A204.1 (cell line): Measurements from ENCODE around the gene EMILIN1.
"Not testable (repeated sequence)": the region's sequence is repeated elsewhere in the genome, so short reads cannot be mapped to it uniquely, and the experiment has no call there.

ENCODE experiments used
- FAIRE-seq: peaks from 2 replicates; lab custom pipeline; 2012; peaks lifted over from hg19 to GRCh38; lab: Jason Lieb, UNC

The EMILIN1 gene

GRCh38 chr2:27054721-27055120, 23.7 kb upstream of the EMILIN1 start:
- no peak for FAIRE-seq

GRCh38 chr2:27057184-27057583, 21.2 kb upstream of the EMILIN1 start:
- FAIRE-seq: no peak

- FAIRE-seq: no peak
Measured at GRCh38 chr2:27058210-27058609, 20.2 kb upstream of the EMILIN1 start.

GRCh38 chr2:27059141-27059820, 19.1 kb upstream of the EMILIN1 start:
- FAIRE-seq: no peak

- no peak for FAIRE-seq
Measured at GRCh38 chr2:27060323-27060722, 18.1 kb upstream of the EMILIN1 start.

- FAIRE-seq: no peak
Measured at GRCh38 chr2:27065128-27065527, 13.3 kb upstream of the EMILIN1 start.

GRCh38 chr2:27067385-27067784, 11.0 kb upstream of the EMILIN1 start:
- FAIRE-seq: no peak

- FAIRE-seq: no peak
Measured at GRCh38 chr2:27069436-27069835, 9.0 kb upstream of the EMILIN1 start.

- FAIRE-seq: no peak
Measured at GRCh38 chr2:27069961-27070618, 8.3 kb upstream of the EMILIN1 start.

GRCh38 chr2:27070653-27071276, 7.7 kb upstream of the EMILIN1 start:
- no peak for FAIRE-seq

- no peak for FAIRE-seq
Measured at GRCh38 chr2:27071277-27071989, 7.0 kb upstream of the EMILIN1 start, which contains the start of gene OST4. Gene OST4, minus strand, starts transcription at chr2:27071654.

- FAIRE-seq: no peak
Measured at GRCh38 chr2:27071990-27072830, 6.2 kb upstream of the EMILIN1 start.

GRCh38 chr2:27072920-27073319, 5.5 kb upstream of the EMILIN1 start:
- FAIRE-seq: no peak

- no peak for FAIRE-seq
Measured at GRCh38 chr2:27073782-27074181, 4.6 kb upstream of the EMILIN1 start.

- FAIRE-seq: no peak
Measured at GRCh38 chr2:27074738-27075565, 3.5 kb upstream of the EMILIN1 start.

- not testable (repeated sequence) for FAIRE-seq
Measured at GRCh38 chr2:27075566-27075871, 2.9 kb upstream of the EMILIN1 start.

GRCh38 chr2:27076323-27076722, 2.1 kb upstream of the EMILIN1 start:
- no peak for FAIRE-seq

GRCh38 chr2:27077231-27077630, 1.2 kb upstream of the EMILIN1 start:
- no peak for FAIRE-seq

GRCh38 chr2:27079233-27080139, 1.1 kb downstream of the EMILIN1 start:
- FAIRE-seq: no peak

- FAIRE-seq: no peak
Measured at GRCh38 chr2:27080140-27080469, 1.7 kb downstream of the EMILIN1 start.
